ENCODE results near the gene CCDC186. TPM values are rescaled to one million over a fixed set of nuclear protein-coding genes. Genes with fewer than 3 reads are reported as not detected.
"Not testable (repeated sequence)": the region's sequence is repeated elsewhere in the genome, so short reads cannot be mapped to it uniquely, and the experiment has no call there.

Gene CCDC186
- total RNA-seq, 1 donor from 2014 or later: 18.5 TPM

- H3K9me3 Mint-ChIP-seq (ENCODE audit: unreplicated experiment): no peaks in the 10 kb centered on the region
- peaks cover 21% of the 10 kb centered on the region for H3K36me3 Mint-ChIP-seq (ENCODE audit: low read depth, unreplicated experiment)
- H3K27ac Mint-ChIP-seq (ENCODE audit: unreplicated experiment): no peak overlapping the region
- H3K4me1 Mint-ChIP-seq (ENCODE audit: unreplicated experiment): peaks cover 8% of the 10 kb centered on the region
- H3K4me3 Mint-ChIP-seq (ENCODE audit: unreplicated experiment): no peak overlapping the region
- H3K27me3 Mint-ChIP-seq (ENCODE audit: unreplicated experiment): peaks cover 3% of the 10 kb centered on the region
- no peak for DNase-seq (ENCODE audit: low spot score)
- no peak for TF ChIP-seq CTCF (IDR thresholded peaks at IDR 0.05; ENCODE audit: unreplicated experiment)
Observed at GRCh38 chr10:114143160-114143559, 30.8 kb downstream of the CCDC186 start.

- Mint-ChIP-seq H3K36me3 (ENCODE audit: low read depth, unreplicated experiment) (peaks cover 12% of the 10 kb centered on the region), H3K9me3 (ENCODE audit: unreplicated experiment) (no peaks in the 10 kb centered on the region), H3K27ac (ENCODE audit: unreplicated experiment) (no peak overlapping the region), H3K4me3 (ENCODE audit: unreplicated experiment) (no peak overlapping the region), H3K27me3 (ENCODE audit: unreplicated experiment) (no peaks in the 10 kb centered on the region), H3K4me1 (ENCODE audit: unreplicated experiment) (peaks cover 12% of the 10 kb centered on the region)
- no peak for TF ChIP-seq CTCF (IDR thresholded peaks at IDR 0.05; ENCODE audit: unreplicated experiment)
- DNase-seq (ENCODE audit: low spot score): no peak
Observed at GRCh38 chr10:114142018-114142417, 32.0 kb downstream of the CCDC186 start.

- H3K27ac Mint-ChIP-seq (ENCODE audit: unreplicated experiment); H3K9me3 Mint-ChIP-seq (ENCODE audit: unreplicated experiment); DNase-seq (ENCODE audit: low spot score); H3K27me3 Mint-ChIP-seq (ENCODE audit: unreplicated experiment); H3K4me3 Mint-ChIP-seq (ENCODE audit: unreplicated experiment): not testable (repeated sequence)
- Mint-ChIP-seq H3K4me1 (ENCODE audit: unreplicated experiment) (peaks cover 12% of the 10 kb centered on the region), H3K36me3 (ENCODE audit: low read depth, unreplicated experiment) (peaks cover 13% of the 10 kb centered on the region)
Observed at GRCh38 chr10:114140827-114141226, 33.2 kb downstream of the CCDC186 start.

- no peaks in the 10 kb centered on the region for H3K27me3 Mint-ChIP-seq (ENCODE audit: unreplicated experiment)
- no peak overlapping the region for H3K4me3 Mint-ChIP-seq (ENCODE audit: unreplicated experiment)
- DNase-seq (ENCODE audit: low spot score): no peak
- peaks cover 13% of the 10 kb centered on the region for H3K36me3 Mint-ChIP-seq (ENCODE audit: low read depth, unreplicated experiment)
- peaks cover 12% of the 10 kb centered on the region for H3K4me1 Mint-ChIP-seq (ENCODE audit: unreplicated experiment)
- H3K27ac Mint-ChIP-seq (ENCODE audit: unreplicated experiment): no peak overlapping the region
- H3K9me3 Mint-ChIP-seq (ENCODE audit: unreplicated experiment): no peaks in the 10 kb centered on the region
- TF ChIP-seq CTCF (IDR thresholded peaks at IDR 0.05; ENCODE audit: unreplicated experiment): no peak
Observed at GRCh38 chr10:114140036-114140435, 34.0 kb downstream of the CCDC186 start.

GRCh38 chr10:114138581-114138980 is 35.4 kb downstream of the CCDC186 start:
- Mint-ChIP-seq H3K27ac (ENCODE audit: unreplicated experiment) (peak overlapping the region; percentile 86), H3K4me1 (ENCODE audit: unreplicated experiment) (peaks cover 12% of the 10 kb centered on the region), H3K36me3 (ENCODE audit: low read depth, unreplicated experiment) (peaks cover 18% of the 10 kb centered on the region), H3K27me3 (ENCODE audit: unreplicated experiment) (no peaks in the 10 kb centered on the region), H3K9me3 (ENCODE audit: unreplicated experiment) (no peaks in the 10 kb centered on the region), H3K4me3 (ENCODE audit: unreplicated experiment) (peak overlapping the region; percentile 21)
- no peak for DNase-seq (ENCODE audit: low spot score)
- TF ChIP-seq CTCF (IDR thresholded peaks at IDR 0.05; ENCODE audit: unreplicated experiment): no peak

- no peaks in the 10 kb centered on the region for H3K27me3 Mint-ChIP-seq (ENCODE audit: unreplicated experiment)
- no peaks in the 10 kb centered on the region for H3K9me3 Mint-ChIP-seq (ENCODE audit: unreplicated experiment)
- H3K27ac Mint-ChIP-seq (ENCODE audit: unreplicated experiment): no peak overlapping the region
- H3K4me1 Mint-ChIP-seq (ENCODE audit: unreplicated experiment): peaks cover 27% of the 10 kb centered on the region
- DNase-seq (ENCODE audit: low spot score): no peak
- peaks cover 16% of the 10 kb centered on the region for H3K36me3 Mint-ChIP-seq (ENCODE audit: low read depth, unreplicated experiment)
- TF ChIP-seq CTCF (IDR thresholded peaks at IDR 0.05; ENCODE audit: unreplicated experiment): no peak
- no peak overlapping the region for H3K4me3 Mint-ChIP-seq (ENCODE audit: unreplicated experiment)
Observed at GRCh38 chr10:114135476-114135875, 38.5 kb downstream of the CCDC186 start.

Data from endothelial cell (in vitro differentiated cells).